Measurements from ENCODE around the gene NTN5.
"Not testable (repeated sequence)": the region's sequence is repeated elsewhere in the genome, so short reads cannot be mapped to it uniquely, and the experiment has no call there.

Gene NTN5

GRCh38 chr19:48695743-48696352 lies 23.0 kb upstream of the NTN5 start, which contains the start of gene FUT2:
FUT2 (plus strand) TSS chr19:48695971; CDS start chr19:48702957, 6,986 bp downstream.
- DNase-seq, result no peak

GRCh38 chr19:48693629-48694028 lies 20.8 kb upstream of the NTN5 start:
- not testable (repeated sequence) for DNase-seq

GRCh38 chr19:48689449-48689848 lies 16.6 kb upstream of the NTN5 start:
- no peak for DNase-seq

- DNase-seq, result no peak
Measured at GRCh38 chr19:48687776-48688175, 15.0 kb upstream of the NTN5 start.

GRCh38 chr19:48686637-48687036 lies 13.8 kb upstream of the NTN5 start:
- DNase-seq, result not testable (repeated sequence)

- DNase-seq, result no peak
Measured at GRCh38 chr19:48686088-48686487, 13.3 kb upstream of the NTN5 start.

- DNase-seq, result no peak
Measured at GRCh38 chr19:48685583-48685982, 12.8 kb upstream of the NTN5 start.

- no peak for DNase-seq
Measured at GRCh38 chr19:48683349-48683748, 10.5 kb upstream of the NTN5 start.

GRCh38 chr19:48681127-48681470 lies 8.3 kb upstream of the NTN5 start:
- no peak for DNase-seq

GRCh38 chr19:48680436-48681126 lies 7.8 kb upstream of the NTN5 start:
- DNase-seq, result no peak

GRCh38 chr19:48680006-48680405 lies 7.2 kb upstream of the NTN5 start:
- not testable (repeated sequence) for DNase-seq

GRCh38 chr19:48678201-48678600 lies 5.4 kb upstream of the NTN5 start:
- DNase-seq, result no peak

GRCh38 chr19:48676887-48677286 lies 4.1 kb upstream of the NTN5 start:
- no peak for DNase-seq

GRCh38 chr19:48676487-48676886 lies 3.7 kb upstream of the NTN5 start:
- no peak for DNase-seq

GRCh38 chr19:48674921-48675824 lies 2.4 kb upstream of the NTN5 start:
- DNase-seq, result peak; percentile 56 to 60

GRCh38 chr19:48674216-48674809 lies 1.5 kb upstream of the NTN5 start:
- no peak for DNase-seq

GRCh38 chr19:48673436-48674100 lies 751 bp upstream of the NTN5 start:
- DNase-seq, result no peak

- no peak for DNase-seq
Measured at GRCh38 chr19:48671446-48671995, 1.3 kb downstream of the NTN5 start.

- DNase-seq, result no peak
Measured at GRCh38 chr19:48670699-48671445, 1.9 kb downstream of the NTN5 start.

GRCh38 chr19:48669903-48670668 lies 2.7 kb downstream of the NTN5 start:
- DNase-seq, result no peak

GRCh38 chr19:48668761-48669160 lies 4.1 kb downstream of the NTN5 start:
- DNase-seq, result no peak

Data from AML-193 (cell line).